ENCODE results near the gene ZFY. TPM values are rescaled to one million over a fixed set of nuclear protein-coding genes. Genes with fewer than 3 reads are reported as not detected.

The ZFY gene
- total and polyA plus RNA-seq, 10 donors = 5.0 to 13.9 (median 9.1) TPM; not detected in 6

GRCh38 chrY:2934078-2934477 lies 1.1 kb upstream of the ZFY start:
- Histone ChIP-seq H3K4me1 (peaks cover 0 to 40% (median 9%) of the 10 kb centered on the region in 6 donors), H3K9me3 (no peaks in the 10 kb centered on the region), H3K27ac (peak overlapping the region in 3 of 8 donors; percentile 97 to 98 (median 98)), H3K27me3 (replicated peaks in 1 of 7) (no peaks in the 10 kb centered on the region), H3K36me3 (no peaks in the 10 kb centered on the region), H3K4me3 (peak overlapping the region in 1 of 8 donors; percentile 50)
- WGBS, 5 donors = 39 to 53% (median 53%) methylated on average over 10 of the region's 10 CpGs; no CpG with 5 or more reads in 2 of the 5 donors
- intact Hi-C loops (cut with DNase I; ENCODE audit: low total_unique reads) = no loop called here
- TF ChIP-seq POLR2A (IDR thresholded peaks at IDR 0.05) (no peak), POLR2AphosphoS5 (IDR thresholded peaks at IDR 0.05) (no peak), CTCF (IDR thresholded peaks at IDR 0.05 in 8 of 11, conservative IDR thresholded peaks at IDR 0.05 in 3 of 11) (no peak)
- no peak for DNase-seq

- Histone ChIP-seq H3K27me3 (replicated peaks in 1 of 7) (no peaks in the 10 kb centered on the region), H3K4me1 (peaks cover 0 to 58% (median 16%) of the 10 kb centered on the region in 6 donors), H3K9me3 (no peaks in the 10 kb centered on the region), H3K27ac (peak overlapping the region in 3 of 8 donors; percentile 97 to 98 (median 98)), H3K4me3 (peak overlapping the region in 4 of 8 donors; percentile 19 to 50 (median 36)), H3K36me3 (no peaks in the 10 kb centered on the region)
- TF ChIP-seq POLR2AphosphoS5 (IDR thresholded peaks at IDR 0.05) (no peak), CTCF (IDR thresholded peaks at IDR 0.05 in 8 of 11, conservative IDR thresholded peaks at IDR 0.05 in 3 of 11) (peak in 4 of 11 experiments; percentile 79 to 88 (median 87)), POLR2A (IDR thresholded peaks at IDR 0.05) (peak in 1 of 3 donors; percentile 16)
- 0% methylated on average over 24 to 63 of the region's 63 CpGs; no CpG with 5 or more reads in 2 of the 5 donors for WGBS, 5 donors
- intact Hi-C loops (cut with DNase I; ENCODE audit: low total_unique reads) = no loop called here
- no peak for DNase-seq
Measured at GRCh38 chrY:2935716-2936435, 695 bp downstream of the ZFY start.

GRCh38 chrY:2936436-2936750 lies 1.2 kb downstream of the ZFY start:
- H3K36me3 ChIP-seq = no peaks in the 10 kb centered on the region
- H3K4me3 ChIP-seq = peak overlapping the region in 3 of 8 donors; percentile 30 to 50 (median 42)
- WGBS, 5 donors = 1 to 4% (median 2%) methylated on average over 6 of the region's 6 CpGs; no CpG with 5 or more reads in 2 of the 5 donors
- H3K9me3 ChIP-seq = no peaks in the 10 kb centered on the region
- no peak for DNase-seq
- H3K27me3 ChIP-seq (replicated peaks in 1 of 7) = no peaks in the 10 kb centered on the region
- intact Hi-C loops (cut with DNase I; ENCODE audit: low total_unique reads) = no loop called here
- peak overlapping the region in 3 of 8 donors; percentile 97 to 98 (median 98) for H3K27ac ChIP-seq
- peaks cover 0 to 63% (median 16%) of the 10 kb centered on the region in 6 donors for H3K4me1 ChIP-seq
- TF ChIP-seq POLR2AphosphoS5 (IDR thresholded peaks at IDR 0.05) (no peak), CTCF (IDR thresholded peaks at IDR 0.05 in 8 of 11, conservative IDR thresholded peaks at IDR 0.05 in 3 of 11) (no peak), POLR2A (IDR thresholded peaks at IDR 0.05) (no peak)

GRCh38 chrY:2937149-2937548 lies 2.0 kb downstream of the ZFY start:
- H3K27me3 ChIP-seq (replicated peaks in 1 of 7) = no peaks in the 10 kb centered on the region
- peak overlapping the region in 1 of 8 donors; percentile 50 for H3K4me3 ChIP-seq
- peak overlapping the region in 2 of 8 donors; percentile 98 for H3K27ac ChIP-seq
- no peaks in the 10 kb centered on the region for H3K36me3 ChIP-seq
- H3K4me1 ChIP-seq = peaks cover 0 to 66% (median 16%) of the 10 kb centered on the region in 6 donors
- no peak for TF ChIP-seq POLR2A (IDR thresholded peaks at IDR 0.05)
- no peak for TF ChIP-seq CTCF (IDR thresholded peaks at IDR 0.05 in 8 of 11, conservative IDR thresholded peaks at IDR 0.05 in 3 of 11)
- 77 to 84% (median 84%) methylated on average over 19 of the region's 19 CpGs; no CpG with 5 or more reads in 2 of the 5 donors for WGBS, 5 donors
- H3K9me3 ChIP-seq = no peaks in the 10 kb centered on the region
- intact Hi-C loops (cut with DNase I; ENCODE audit: low total_unique reads) = no loop called here
- no peak for DNase-seq

Data from spleen (tissue), 11 donors.